K562 (cell line): Measurements from ENCODE around the gene LTBP2. TPM values are rescaled to one million over a fixed set of nuclear protein-coding genes. Genes with fewer than 3 reads are reported as not detected.

Source experiments
- ATF3 ChIP-seq, 2 experiments: fragments of 450-650 bp in 1 of 2; sonication (generic) in 1 of 2; formaldehyde crosslinking in 1 of 2; IDR thresholded peaks in 1 of 2; conservative IDR thresholded peaks in 1 of 2; 2 replicates each; pipeline versions ENCODE4 v1.6.1 to v1.8.1; 2016 to 2023; ENCODE audit warnings: mild to moderate bottlenecking in 2 of 2, moderate library complexity in 2 of 2, inconsistent platforms in 1 of 2, missing genetic modification reagents in 1 of 2
- CBFA2T3 ChIP-seq: fragments of 450-650 bp; IDR thresholded peaks from 2 replicates; pipeline ENCODE4 v1.6.1; 2017
- CBX3 ChIP-seq, 2 experiments: IDR thresholded peaks; 1 replicate in 1 of 2; 2 replicates in 1 of 2; pipeline ENCODE4 v1.6.1; 2012; ENCODE audit warnings: inconsistent platforms in 2 of 2, low read length in 2 of 2, borderline replicate concordance in 1 of 2, control low read depth in 1 of 2
- COPS2 ChIP-seq: fragments of 450-650 bp; conservative IDR thresholded peaks from 2 replicates; pipeline ENCODE4 v1.6.1; 2016; ENCODE audit warnings: mild to moderate bottlenecking, moderate library complexity
- ELK1 ChIP-seq: sonication (generic); formaldehyde crosslinking; IDR thresholded peaks from 2 replicates; pipeline ENCODE4 v1.8.1; 2022; ENCODE audit warnings: missing genetic modification reagents
- ERF ChIP-seq: fragments of 450-650 bp; formaldehyde crosslinking; IDR thresholded peaks from 2 replicates; pipeline ENCODE4 v1.4.0; 2020; ENCODE audit warnings: mild to moderate bottlenecking, mixed read lengths
- FOXK2 ChIP-seq, 2 experiments: fragments of 450-650 bp; IDR thresholded peaks in 1 of 2; conservative IDR thresholded peaks in 1 of 2; 2 replicates each; pipeline ENCODE4 v1.6.1; 2016; ENCODE audit warnings: low read depth in 2 of 2, mild to moderate bottlenecking in 1 of 2
- JUND ChIP-seq, 2 experiments: IDR thresholded peaks; 2 replicates in 1 of 2; 3 replicates in 1 of 2; pipeline ENCODE4 v1.6.1; 2011; ENCODE audit warnings: borderline replicate concordance in 2 of 2, low read depth in 2 of 2, low read length in 2 of 2, improper control_type of control experiment in 1 of 2, missing biosample characterization in 1 of 2, missing genetic modification characterization in 1 of 2, missing genetic modification reagents in 1 of 2
- KLF1 ChIP-seq: fragments of 450-650 bp; IDR thresholded peaks from 2 replicates; pipeline ENCODE4 v1.6.1; 2016; ENCODE audit warnings: missing genetic modification characterization, missing compliant biosample characterization
- MAFF ChIP-seq: IDR thresholded peaks from 2 replicates; pipeline ENCODE4 v1.6.1; 2012; ENCODE audit warnings: low read length, improper control_type of control experiment
- MTA3 ChIP-seq: fragments of 450-650 bp; formaldehyde crosslinking; IDR thresholded peaks from 2 replicates; pipeline ENCODE4 v1.6.1; 2017; ENCODE audit warnings: mild to moderate bottlenecking, borderline replicate concordance
- NFE2L1 ChIP-seq: fragments of 450-650 bp; IDR thresholded peaks from 2 replicates; pipeline ENCODE4 v1.6.1; 2016; ENCODE audit warnings: missing genetic modification characterization, low read depth, mild to moderate bottlenecking, missing compliant biosample characterization, moderate library complexity, borderline replicate concordance
- NR2F6 ChIP-seq: fragments of 450-650 bp; formaldehyde crosslinking; IDR thresholded peaks from 2 replicates; pipeline ENCODE4 v1.4.0; 2020; ENCODE audit warnings: mild to moderate bottlenecking
- RFX5 ChIP-seq: IDR thresholded peaks from 2 replicates; pipeline ENCODE4 v1.6.1; 2011; ENCODE audit warnings: low read depth, mild to moderate bottlenecking, improper control_type of control experiment, low read length
- SMAD1 ChIP-seq: fragments of 150-350 bp; IDR thresholded peaks from 2 replicates; pipeline ENCODE4 v1.6.1; 2014; ENCODE audit warnings: low read length, low read depth; ENCODE audit not compliant: partially characterized antibody
- SMARCA4 ChIP-seq: fragments of 450-650 bp; IDR thresholded peaks from 2 replicates; pipeline ENCODE4 v1.6.1; 2016
- SRSF7 ChIP-seq: fragments of 200-400 bp; formaldehyde crosslinking; optimal IDR thresholded peaks from 2 replicates; pipeline ENCODE3; 2017; ENCODE audit warnings: mild to moderate bottlenecking, low read depth, low read length
- ZNF316 ChIP-seq: fragments of 450-650 bp; IDR thresholded peaks from 2 replicates; pipeline ENCODE4 v1.6.1; 2016
- ZNF512 ChIP-seq: IDR thresholded peaks from 2 replicates; pipeline ENCODE4 v1.6.1; 2016; ENCODE audit warnings: missing genetic modification characterization, missing compliant biosample characterization
- polyA plus RNA-seq, 8 experiments: library from polyadenylated mRNA; depleted of rRNA in 4 of 8; stranded (reverse) in 5 of 8; unstranded in 3 of 8; fragments of >200 nt; fragmentation: Nextera tagmentation in 2 of 8; fragmentation: Illumina TruSeq in 1 of 8; extraction: Ambion mirVana in 2 of 8; extraction: Trizol in 1 of 8; gene quantifications; 2 replicates each; pipeline versions ENCODE4 v1.2.1 to v1.2.3, GENCODE V29; 2011 to 2014; ENCODE audit warnings: inconsistent platforms in 1 of 8, missing spikeins in 1 of 8
- total RNA-seq, 7 experiments: library from RNA; depleted of rRNA in 6 of 7; stranded (reverse); fragments of >200 nt in 6 of 7; fragmentation: Illumina TruSeq in 2 of 7; extraction: Trizol in 2 of 7; gene quantifications; 2 replicates each; pipeline versions ENCODE4 v1.2.1 to v1.2.3, GENCODE V29; 2011 to 2021; ENCODE audit warnings: low replicate concordance in 1 of 7

The LTBP2 gene
- total and polyA plus RNA-seq, 9 of the 15 experiments (the other 6 are each of a cell fraction or from before 2014, with no cell fraction given) = under 0.01 to 0.18 (median 0.03) TPM; not detected in 3

GRCh38 chr14:74660167-74660566 lies 48.1 kb upstream of the LTBP2 start (continued):
- no peak for TF ChIP-seq RFX5
- peak in 1 of 2 experiments; percentile 20; a peak in 1 of 3 replicates for TF ChIP-seq CBX3 (IDR thresholded peaks at IDR 0.05; ENCODE audit: borderline replicate concordance in 1 of 2, low read length in 2 of 2)
- TF ChIP-seq ELK1 (CRISPR knock-in tag) = no peak
- no peak for TF ChIP-seq MAFF
- no peak for TF ChIP-seq NR2F6 (CRISPR knock-in tag)
- TF ChIP-seq SRSF7 = no peak
- TF ChIP-seq CBFA2T3 = peak; percentile 53
- TF ChIP-seq SMAD1 = no peak
- no peak for TF ChIP-seq ERF (CRISPR knock-in tag)
- TF ChIP-seq FOXK2 (conservative IDR thresholded peaks at IDR 0.05 in 1 of 2, IDR thresholded peaks at IDR 0.05 in 1 of 2; ENCODE audit: low read depth in 2 of 2) = no peak
- no peak for TF ChIP-seq COPS2
- TF ChIP-seq ZNF512 = no peak
- no peak for TF ChIP-seq ZNF316
- TF ChIP-seq ATF3 (IDR thresholded peaks at IDR 0.05) = peak; percentile 77
- no peak for TF ChIP-seq ATF3 (CRISPR knock-in tag; conservative IDR thresholded peaks at IDR 0.05)
- TF ChIP-seq MTA3 = no peak
- peak; percentile 82 for TF ChIP-seq JUND (IDR thresholded peaks at IDR 0.05; ENCODE audit: borderline replicate concordance, low read depth, low read length)
- peak; percentile 65; the same call in 2 of the 3 replicates for TF ChIP-seq JUND (tag; IDR thresholded peaks at IDR 0.05; ENCODE audit: borderline replicate concordance, low read depth, low read length)
- TF ChIP-seq KLF1 (tag) = no peak
- no peak for TF ChIP-seq NFE2L1 (tag)
- TF ChIP-seq SMARCA4 = peak; percentile 63; the same call in 1 of the 2 replicates
